Ramos (cell line): ENCODE results near the gene SLC35F4.

Experiments used
- in situ Hi-C: fragments of 300-500 bp; cut with MboI; formaldehyde crosslinking; loops from one replicate; pipeline ENCODE4 v1.14.3; 2022; ENCODE audit warnings: low sequenced_read_pairs; ENCODE audit not compliant: unreplicated experiment

SLC35F4 gene

DNA sequence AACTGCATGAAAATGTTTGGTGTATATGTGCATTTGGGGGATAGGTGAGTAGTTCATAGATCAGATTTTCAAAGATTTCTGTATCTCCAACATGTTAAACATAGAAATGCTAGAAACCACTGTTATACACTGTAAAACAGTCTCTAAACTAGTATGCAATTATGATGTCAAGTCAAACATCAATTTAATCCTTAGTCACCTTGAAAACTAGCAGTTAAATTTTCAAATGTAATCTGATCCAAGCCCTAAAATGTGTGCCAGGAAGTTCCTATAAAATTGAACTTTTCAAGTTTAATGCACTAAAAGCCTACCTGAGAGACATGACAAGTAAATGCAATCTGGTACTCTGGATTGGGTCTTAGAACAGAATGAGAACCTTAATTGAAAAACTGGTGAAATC is 14.5 kb downstream of the SLC35F4 start:
- in situ Hi-C loops = no loop called here

DNA sequence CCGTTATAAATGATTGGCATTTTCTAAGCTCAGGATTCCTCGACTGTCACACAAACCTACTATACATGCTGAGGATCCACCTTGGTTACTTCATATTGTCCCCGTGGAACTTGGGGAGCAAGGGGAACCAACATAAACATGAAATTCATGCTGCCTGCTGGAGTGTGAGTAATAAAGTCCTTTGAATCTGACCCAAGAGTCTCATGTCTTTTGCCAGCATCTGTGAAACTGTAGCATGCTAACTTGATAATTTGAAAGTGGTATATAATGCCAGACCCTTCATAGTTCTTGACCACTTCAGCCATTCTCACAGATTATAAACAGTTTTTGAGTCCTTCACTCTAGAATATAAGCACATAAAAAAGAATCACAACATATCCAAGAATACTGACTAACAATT is 17.1 kb downstream of the SLC35F4 start:
- in situ Hi-C loops = no loop called here

- in situ Hi-C loops = no loop called here
Measured at GRCh38 chr14:57848353-57848752, 17.5 kb downstream of the SLC35F4 start.

DNA sequence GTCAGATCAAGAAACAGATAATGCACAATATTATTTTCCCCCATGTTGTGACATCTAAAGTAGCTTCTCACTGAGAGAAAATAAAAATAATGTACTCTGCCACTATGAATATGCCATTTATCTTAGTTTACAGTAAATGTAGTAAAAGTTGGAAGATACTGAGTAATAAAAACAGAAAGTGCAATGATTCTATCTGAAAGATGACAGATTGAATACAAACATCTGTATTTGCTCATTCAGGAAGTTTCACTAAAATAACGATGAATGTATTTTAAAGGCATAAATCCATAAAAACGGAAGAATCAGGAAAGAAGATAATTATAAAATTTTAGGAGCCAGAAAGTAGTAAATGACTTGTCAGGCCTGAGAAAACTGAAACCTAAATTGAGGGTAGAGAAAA is 18.2 kb downstream of the SLC35F4 start:
- in situ Hi-C loops = no loop called here

DNA sequence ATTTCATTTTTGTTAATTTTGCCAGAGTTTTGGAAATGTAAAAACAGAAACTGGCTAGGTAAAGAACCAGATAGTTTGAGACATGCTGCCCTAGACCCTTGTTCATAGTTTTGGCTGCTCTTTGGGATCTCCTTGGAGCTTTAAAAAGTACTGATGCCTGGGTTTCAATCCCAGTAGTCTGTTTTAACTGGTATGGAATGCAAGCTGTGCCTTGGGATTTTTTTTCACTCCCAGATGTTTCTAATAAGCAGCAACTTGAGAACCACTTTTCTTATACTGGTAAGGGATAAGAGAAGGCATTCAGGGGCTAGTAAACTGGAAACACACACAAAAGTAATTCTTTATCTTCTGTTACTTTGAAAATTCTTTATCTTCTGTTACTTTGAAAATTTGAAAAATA is 18.8 kb downstream of the SLC35F4 start:
- in situ Hi-C loops = no loop called here

DNA sequence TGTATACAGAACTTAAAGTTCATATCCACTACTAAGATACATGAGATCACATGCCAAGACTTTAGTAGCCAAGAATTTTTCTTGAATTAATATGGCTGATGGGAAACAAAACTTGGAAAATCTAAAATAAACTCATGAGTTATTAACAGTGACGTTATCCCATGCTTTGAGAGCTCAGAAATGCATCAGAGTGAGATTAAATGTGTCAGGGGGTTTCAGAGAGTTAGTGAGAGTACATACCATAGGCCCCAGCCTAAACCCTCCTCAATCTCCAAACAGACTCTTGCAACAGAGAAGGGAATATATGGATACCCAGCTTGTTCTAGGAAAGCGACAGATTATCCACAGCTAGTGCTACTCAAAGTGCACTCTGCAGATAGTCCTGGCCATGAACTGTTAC is 19.3 kb downstream of the SLC35F4 start:
- in situ Hi-C loops = no loop called here

GRCh38 chr14:57845802-57846531 is 19.9 kb downstream of the SLC35F4 start:
- in situ Hi-C loops = no loop called here

DNA sequence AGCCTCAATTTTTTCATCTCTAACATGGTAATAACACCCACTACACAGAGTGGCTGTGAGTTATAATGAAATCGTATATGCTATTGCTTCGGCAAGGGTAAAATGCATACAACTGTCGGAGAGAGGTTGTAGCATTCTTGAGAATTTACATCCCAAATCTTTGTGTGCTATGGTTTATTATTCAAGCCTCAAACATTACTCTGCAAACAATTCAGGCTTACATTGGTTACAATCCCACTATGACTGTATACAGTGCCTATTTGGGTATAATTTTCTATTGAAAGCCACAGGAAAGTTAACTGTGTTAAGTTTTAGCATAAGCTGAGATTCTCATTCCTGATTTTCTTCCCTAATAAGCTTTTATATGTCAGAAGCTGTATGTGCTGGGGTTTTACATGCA is 20.6 kb downstream of the SLC35F4 start:
- in situ Hi-C loops = no loop called here

DNA sequence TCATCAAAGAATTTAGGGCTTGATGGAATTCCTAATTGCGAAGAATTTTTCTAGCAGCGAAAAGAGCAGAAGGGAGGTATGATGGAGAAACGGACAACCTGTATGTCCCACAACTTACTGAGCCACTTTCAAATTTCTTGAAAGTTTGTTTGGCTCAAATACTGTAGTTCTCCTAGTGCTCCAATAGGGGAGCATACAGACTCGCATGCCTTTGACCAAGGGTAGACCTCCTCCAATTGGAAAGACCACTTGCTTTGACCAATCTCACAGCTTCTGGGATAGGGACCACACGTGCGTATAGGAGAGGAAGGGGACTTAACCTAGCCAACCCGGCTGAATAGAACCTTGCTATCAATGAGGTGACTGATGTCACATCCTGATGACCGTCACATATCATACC is 28.6 kb downstream of the SLC35F4 start:
- in situ Hi-C loops = no loop called here

GRCh38 chr14:57835766-57836165 is 30.1 kb downstream of the SLC35F4 start:
- in situ Hi-C loops = no loop called here

DNA sequence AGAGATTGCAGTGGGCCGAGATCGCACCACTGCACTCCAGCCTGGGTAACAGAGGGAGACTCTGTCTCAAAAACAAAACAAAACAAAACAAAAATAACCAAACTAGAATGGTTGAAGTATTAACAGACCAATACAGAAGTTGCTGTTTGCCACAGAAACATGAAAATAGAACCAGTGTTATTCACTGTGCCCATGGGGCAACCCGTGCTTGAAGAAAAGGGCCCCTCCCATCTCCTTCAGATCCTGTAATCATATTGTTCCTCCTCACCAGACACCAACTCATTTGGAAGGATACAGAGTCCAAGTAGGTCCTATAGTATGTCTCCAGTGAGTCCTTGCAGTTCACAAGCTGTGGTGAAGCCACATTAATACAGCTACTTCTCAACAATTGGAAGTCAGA is 30.9 kb downstream of the SLC35F4 start:
- in situ Hi-C loops = no loop called here

DNA sequence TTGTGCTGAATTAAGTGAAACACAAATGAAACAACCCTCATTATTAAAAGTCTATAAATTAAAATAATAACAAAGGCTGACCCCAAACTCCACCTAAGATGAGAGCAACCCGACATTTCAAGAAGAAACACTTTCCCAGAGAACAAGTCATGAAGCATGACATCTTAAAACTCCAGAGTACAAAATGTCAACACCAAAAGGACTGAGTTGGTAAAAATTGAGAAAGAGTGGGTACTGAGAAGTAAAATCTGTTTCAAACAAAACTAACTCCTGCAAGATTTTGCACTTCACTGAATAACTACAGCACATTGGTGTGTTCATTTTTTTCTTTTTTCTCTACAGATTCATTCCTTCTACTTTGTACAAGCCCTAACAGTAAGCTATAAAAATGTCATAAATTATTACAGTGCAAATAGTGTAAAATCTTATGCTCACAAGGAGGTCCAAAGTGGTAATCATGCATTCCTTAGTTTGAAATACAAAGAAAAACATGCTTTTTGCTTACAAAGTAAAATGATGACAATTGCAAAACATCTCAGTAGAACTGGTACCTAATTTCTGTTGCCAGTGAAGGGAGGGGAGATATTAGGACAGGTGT is 31.8 kb downstream of the SLC35F4 start:
- in situ Hi-C loops = no loop called here

DNA sequence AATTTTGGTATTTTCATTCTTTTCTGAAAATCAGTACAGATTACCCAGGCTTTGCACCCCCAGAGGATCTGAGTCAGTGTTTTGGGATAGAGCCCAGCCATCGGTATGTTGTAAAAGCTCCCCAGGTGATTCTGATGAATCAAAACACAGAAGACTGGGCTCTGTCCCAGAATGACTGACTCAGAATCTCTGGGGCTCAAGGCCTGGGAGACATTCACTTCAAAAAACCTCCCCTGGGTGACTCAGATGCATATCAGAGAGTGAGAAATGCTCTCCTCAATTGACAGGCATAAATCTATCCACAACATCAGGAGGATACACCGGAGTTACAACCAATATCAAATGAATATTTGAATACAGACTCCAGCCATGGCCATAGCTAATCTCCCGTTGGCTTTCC is 32.6 kb downstream of the SLC35F4 start:
- in situ Hi-C loops = no loop called here

- in situ Hi-C loops = no loop called here
Measured at GRCh38 chr14:57831981-57832380, 33.9 kb downstream of the SLC35F4 start.

DNA sequence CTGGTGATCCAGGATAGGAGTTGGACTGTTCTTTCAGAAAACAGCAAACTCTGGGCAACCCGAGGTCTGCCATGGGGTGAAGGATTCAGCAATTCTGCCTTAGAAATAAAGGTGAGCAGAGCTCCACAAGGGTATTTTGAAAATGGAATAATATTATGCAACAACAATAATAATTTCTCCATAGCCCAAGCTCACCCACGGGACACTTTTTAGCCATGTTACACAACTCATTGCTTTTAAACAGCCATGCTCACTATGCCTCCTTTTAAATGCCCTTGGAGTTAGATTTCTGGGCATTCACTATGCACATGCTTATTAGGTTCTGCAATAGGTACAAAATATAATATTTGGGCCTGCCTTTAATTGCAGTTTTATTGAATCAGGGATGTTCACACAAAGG is 37.2 kb downstream of the SLC35F4 start:
- in situ Hi-C loops = no loop called here

DNA sequence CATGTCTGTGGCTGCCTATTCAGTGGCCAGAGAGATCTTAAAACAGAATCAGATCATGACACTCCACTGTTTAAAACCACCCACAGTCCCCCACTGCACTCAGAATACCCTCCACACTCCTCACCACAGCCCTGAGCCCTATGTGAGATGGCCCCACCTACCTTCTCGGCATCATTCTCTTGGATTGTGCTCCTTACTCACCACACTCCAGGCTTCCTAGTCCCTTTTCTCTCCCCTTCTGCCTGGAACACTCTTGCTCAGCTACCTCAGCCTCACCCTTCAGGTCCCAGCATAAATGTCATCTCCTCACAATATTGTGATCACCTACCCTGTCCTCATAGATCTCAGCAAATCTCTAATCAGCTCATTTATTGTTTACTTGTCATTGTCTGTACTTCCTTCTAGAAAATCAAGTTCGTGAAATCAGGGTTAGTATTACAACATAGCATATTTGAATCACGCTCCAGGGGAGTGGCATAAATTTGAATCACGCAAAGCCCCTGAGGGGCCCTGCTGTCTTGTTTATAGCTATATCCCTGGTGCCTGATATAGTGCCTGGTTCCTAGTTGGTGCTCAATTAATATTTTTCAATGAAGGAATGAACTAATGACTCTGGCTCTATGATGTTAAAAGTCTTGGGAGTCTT is 42.8 kb downstream of the SLC35F4 start:
- in situ Hi-C loops = no loop called here

DNA sequence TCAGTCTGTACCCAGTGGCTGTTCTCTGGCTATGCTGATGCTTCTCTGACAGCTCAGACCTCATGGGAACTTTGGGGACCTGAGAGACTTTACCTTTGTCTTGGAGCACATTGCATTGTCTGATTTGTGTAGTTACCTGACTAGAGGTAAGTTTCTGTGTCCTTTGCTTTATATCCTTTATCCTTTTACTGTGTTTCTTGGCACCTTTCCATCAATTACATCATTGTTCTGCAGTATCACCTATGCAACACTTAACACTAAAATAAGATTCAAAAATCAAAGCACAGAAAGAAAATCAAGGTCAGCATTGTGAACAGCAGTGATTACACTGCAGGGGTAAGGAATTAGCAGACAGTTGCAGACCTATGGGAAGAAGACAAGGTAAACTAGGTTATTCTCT is 43.8 kb downstream of the SLC35F4 start:
- in situ Hi-C loops = no loop called here

DNA sequence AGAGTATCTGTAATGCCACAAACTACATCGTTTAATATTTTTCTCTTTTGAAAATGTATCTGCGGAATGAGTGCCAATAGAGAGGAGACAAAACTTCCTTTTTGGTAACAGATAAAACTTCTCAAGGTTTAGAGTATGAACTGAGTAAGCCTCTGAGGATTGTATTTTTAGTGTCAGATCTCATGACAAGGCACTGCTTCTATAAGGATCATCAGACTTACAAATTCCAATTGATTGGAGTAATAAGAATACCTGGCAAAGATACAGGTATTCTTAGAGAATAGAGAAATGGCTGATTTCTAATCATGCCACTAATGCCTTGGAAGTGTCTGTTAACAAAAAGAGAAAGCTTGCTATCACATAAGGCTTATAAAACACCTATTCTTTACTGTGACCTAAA is 45.3 kb downstream of the SLC35F4 start:
- in situ Hi-C loops = no loop called here

- in situ Hi-C loops = no loop called here
Measured at GRCh38 chr14:57818511-57818910, 47.4 kb downstream of the SLC35F4 start.

DNA sequence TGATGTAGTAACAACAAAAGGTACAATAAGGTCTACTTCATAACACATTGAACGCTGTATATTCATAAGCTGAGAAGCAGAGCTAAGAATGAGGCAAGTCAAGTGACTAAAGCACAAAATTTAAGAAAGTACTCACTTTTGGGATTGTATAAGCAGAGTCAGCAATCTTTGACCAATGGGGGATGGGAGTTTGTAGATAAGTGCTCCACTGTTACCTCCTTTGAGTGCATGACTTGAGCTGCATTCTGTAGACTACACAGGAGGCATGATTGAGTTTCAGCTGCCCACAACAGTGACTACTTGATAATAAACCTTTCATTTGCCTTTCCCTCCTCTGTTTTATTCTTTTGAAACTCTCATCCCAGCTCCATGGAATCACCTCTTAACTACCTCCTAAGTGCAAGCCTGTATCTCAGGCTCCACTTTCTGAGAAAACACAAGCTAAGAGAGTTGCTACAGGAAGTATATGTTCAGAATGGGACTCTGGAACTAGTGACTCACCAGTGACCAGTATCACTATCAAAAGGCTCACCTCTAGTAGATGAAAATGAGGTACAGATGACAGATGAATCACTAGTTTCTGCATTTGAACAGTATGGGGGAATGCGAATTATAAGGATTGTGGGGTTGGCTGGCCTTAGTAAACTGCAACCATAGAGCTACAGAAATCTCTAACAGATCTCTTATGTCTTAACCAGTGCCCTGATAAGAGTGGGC is 49.2 kb downstream of the SLC35F4 start:
- in situ Hi-C loops = no loop called here

GRCh38 chr14:57814726-57815125 is 51.2 kb downstream of the SLC35F4 start:
- in situ Hi-C loops = no loop called here
